Effector memory CD8-positive, alpha-beta T cell (primary cell): ENCODE measurements around the gene DPH5.

Source experiments
- ATAC-seq: fragments of 150-1000 bp; cut with Tn5 transposase; replicated peaks from 2 replicates; pipeline ENCODE4 v1.10.0; 2021; ENCODE audit warnings: mild to moderate bottlenecking, moderate library complexity
- DNase-seq, 3 experiments: peaks; one replicate each; pipeline ENCODE4 v3.0.0; 2021
- H3K27ac Mint-ChIP-seq, 2 donors: one replicate each; pipeline ENCODE4 v1.8.0; 2022; ENCODE audit warnings: mild to moderate bottlenecking in 2 of 2, mixed read lengths in 2 of 2, moderate library complexity in 2 of 2
- H3K27me3 Mint-ChIP-seq, 2 donors: one replicate each; pipeline ENCODE4 v1.8.0; 2022; ENCODE audit warnings: mixed read lengths in 2 of 2
- H3K36me3 Mint-ChIP-seq: one replicate; pipeline ENCODE4 v1.8.0; 2022; ENCODE audit warnings: mild to moderate bottlenecking, moderate library complexity, mixed read lengths; ENCODE audit not compliant: insufficient read depth
- H3K4me1 Mint-ChIP-seq, 2 donors: one replicate each; pipeline ENCODE4 v1.8.0; 2022; ENCODE audit warnings: low read depth in 2 of 2, mixed read lengths in 2 of 2
- H3K4me3 Mint-ChIP-seq, 2 donors: one replicate each; pipeline ENCODE4 v1.8.0; 2022; ENCODE audit warnings: mild to moderate bottlenecking in 2 of 2, mixed read lengths in 2 of 2, moderate library complexity in 2 of 2
- H3K9me3 Mint-ChIP-seq, 2 donors: one replicate each; pipeline ENCODE4 v1.8.0; 2022; ENCODE audit warnings: mixed read lengths in 2 of 2

DPH5 gene

GRCh38 chr1:100941580-100942216 lies 83.9 kb downstream of the DPH5 start:
- ATAC-seq (no peak), DNase-seq (no peak)
- Mint-ChIP-seq H3K4me1 (peaks cover 19 to 38% of the 10 kb centered on the region in 2 donors), H3K27me3 (no peaks in the 10 kb centered on the region), H3K27ac (peak overlapping the region; percentile 66 to 90), H3K4me3 (peak overlapping the region in 1 of 2 donors; percentile 34), H3K36me3 (peaks cover 18% of the 10 kb centered on the region), H3K9me3 (peaks cover under 1 to 6% of the 10 kb centered on the region in 2 donors)

GRCh38 chr1:100941098-100941527 lies 84.5 kb downstream of the DPH5 start:
- DNase-seq: no peak
- Mint-ChIP-seq H3K27ac (peak overlapping the region; percentile 5 to 39), H3K4me1 (peaks cover 22 to 44% of the 10 kb centered on the region in 2 donors), H3K4me3 (peak overlapping the region in 1 of 2 donors; percentile 34), H3K36me3 (peaks cover 18% of the 10 kb centered on the region), H3K27me3 (no peaks in the 10 kb centered on the region), H3K9me3 (peaks cover 0 to 6% of the 10 kb centered on the region in 2 donors)
- no peak for ATAC-seq
